Adrenal gland (tissue), 12 donors: ENCODE data around the gene EPHB2. TPM values are rescaled to one million over a fixed set of nuclear protein-coding genes. Genes with fewer than 3 reads are reported as not detected.

Source experiments
- DNase-seq, 7 donors: peaks; one replicate each; pipeline ENCODE4 v3.0.0-alpha.2; 2019 to 2020
- H3K27ac ChIP-seq, 5 donors: fragments of 200-600 bp; sonication (generic) in 4 of 5; 1 replicate in 3 of 5; 2 replicates in 2 of 5; pipeline versions ENCODE4 v1.5.1 to v1.8.0; 2016 to 2020; ENCODE audit warnings: mild to moderate bottlenecking in 1 of 5
- H3K27me3 ChIP-seq: fragments of 200-600 bp; 2 replicates; pipeline ENCODE4 v1.8.0; 2021
- H3K36me3 ChIP-seq, 2 donors: fragments of 200-600 bp; replicated peaks in 1 of 2; 1 replicate in 1 of 2; 2 replicates in 1 of 2; pipeline versions ENCODE4 v1.5.1 to v1.8.0; 2018 to 2022
- H3K4me1 ChIP-seq, 2 donors: fragments of 200-600 bp; replicated peaks in 1 of 2; 1 replicate in 1 of 2; 2 replicates in 1 of 2; pipeline versions ENCODE4 v1.5.1 to v1.8.0; 2018 to 2021
- H3K4me3 ChIP-seq, 4 donors: fragments of 200-600 bp; sonication (generic) in 3 of 4; one replicate each; pipeline ENCODE4 v1.5.1; 2016 to 2018
- H3K9me3 ChIP-seq, 3 donors: fragments of 200-600 bp; sonication (generic) in 1 of 3; replicated peaks in 1 of 3; 1 replicate in 2 of 3; 2 replicates in 1 of 3; pipeline versions ENCODE4 v1.5.1 to v1.8.0; 2016 to 2021
- CTCF ChIP-seq, 6 experiments: fragments of 450-650 bp in 4 of 6; fragments of 200-600 bp in 2 of 6; sonication (generic) in 1 of 6; IDR thresholded peaks; 1 replicate in 5 of 6; 2 replicates in 1 of 6; pipeline versions ENCODE4 v1.5.1 to v1.8.0; 2016 to 2021; ENCODE audit warnings: antibody characterized with exemption in 6 of 6, mild to moderate bottlenecking in 2 of 6, moderate library complexity in 1 of 6
- POLR2A ChIP-seq, 2 donors: fragments of 450-650 bp; IDR thresholded peaks; one replicate each; pipeline ENCODE4 v1.6.1; 2017; ENCODE audit warnings: antibody characterized with exemption in 2 of 2, mild to moderate bottlenecking in 2 of 2, moderate library complexity in 1 of 2
- WGBS, 4 donors: extraction: QIAGEN DNeasy Blood & Tissue Kit in 2 of 4; methylation state at CpG; one replicate each; pipeline versions ENCODE4 v1.1.5 to v1.1.7; 2013 to 2017; 5-methylcytosine and 5-hydroxymethylcytosine counted together
- intact Hi-C, 2 donors: fragments of 100-400 bp; cut with DNase I; formaldehyde crosslinking; loops; one replicate each; pipeline versions ENCODE4 v1.14.1 to v1.15.0; 2022 to 2023
- polyA plus RNA-seq, 3 donors: library from polyadenylated mRNA; stranded (reverse); fragments of 200-250 nt in 2 of 3; fragments of 350-450 nt in 1 of 3; fragmentation: Illumina TruSeq in 1 of 3; extraction: RNeasy Lipid Tissue Mini Kit (QIAGEN cat#74804) in 1 of 3; gene quantifications; one replicate each; pipeline ENCODE4 v1.2.3, GENCODE V29; 2013 to 2014
- total RNA-seq, 9 donors: library from RNA; depleted of rRNA in 4 of 9; stranded (reverse); fragments of >200 nt in 4 of 9; fragments of 120-200 nt in 1 of 9; fragmentation: NEBNext Ultra II Directional in 1 of 9; extraction: Animal tissue kit (Norgen Biotek cat#: 25700) in 1 of 9; gene quantifications; one replicate each; pipeline versions ENCODE4 v1.1.0 to v1.2.4, GENCODE V29; 2013 to 2023
- donor health status: healthy with polysubstance abuse.
- donor health status: Bipolar disorder and iron deficiency.
- donor health status: DM: yes; HTN: yes; CAD: no.
- donor health status: DM: no; HTN: no; CAD: no.
- donor health status: DM: no; HTN: no; CAD: no.
- donor health status: DM: yes; HTN: yes; CAD: no.

Gene EPHB2
- total and polyA plus RNA-seq, 12 donors, result 0.67 to 10.3 (median 3.1) TPM

GRCh38 chr1:22913421-22914141 lies 202.9 kb downstream of the EPHB2 start:
- Histone ChIP-seq H3K36me3 (no peaks in the 10 kb centered on the region), H3K27me3 (no peaks in the 10 kb centered on the region), H3K9me3 (no peaks in the 10 kb centered on the region), H3K4me1 (no peaks in the 10 kb centered on the region), H3K4me3 (no peak overlapping the region), H3K27ac (no peak overlapping the region)
- no peak for TF ChIP-seq CTCF (IDR thresholded peaks at IDR 0.05)
- WGBS, 4 donors, result 74 to 80% (median 80%) methylated on average over 23 to 24 of the region's 24 CpGs
- intact Hi-C loops, result no loop called here
- no peak for DNase-seq

GRCh38 chr1:22914156-22914555 lies 203.5 kb downstream of the EPHB2 start:
- intact Hi-C loops, result no loop called here

GRCh38 chr1:22914633-22915217 lies 204.1 kb downstream of the EPHB2 start:
- no peaks in the 10 kb centered on the region for H3K9me3 ChIP-seq
- WGBS, 4 donors, result 77 to 88% (median 83%) methylated on average over 7 to 8 of the region's 8 CpGs
- no peak overlapping the region for H3K27ac ChIP-seq
- no peak for DNase-seq
- no peak overlapping the region for H3K4me3 ChIP-seq
- H3K4me1 ChIP-seq, result no peaks in the 10 kb centered on the region
- no peaks in the 10 kb centered on the region for H3K36me3 ChIP-seq
- intact Hi-C loops, result no loop called here
- H3K27me3 ChIP-seq, result no peaks in the 10 kb centered on the region
- TF ChIP-seq POLR2A (IDR thresholded peaks at IDR 0.05) (no peak), CTCF (IDR thresholded peaks at IDR 0.05) (no peak)

More at GRCh38 chr1:22914156-22914555, 203.5 kb downstream of the EPHB2 start:
- H3K27me3 ChIP-seq, result no peaks in the 10 kb centered on the region
- no peak for DNase-seq
- no peaks in the 10 kb centered on the region for H3K9me3 ChIP-seq
- no peaks in the 10 kb centered on the region for H3K36me3 ChIP-seq
- H3K27ac ChIP-seq, result no peak overlapping the region
- no peaks in the 10 kb centered on the region for H3K4me1 ChIP-seq
- no peak for TF ChIP-seq CTCF (IDR thresholded peaks at IDR 0.05)
- TF ChIP-seq POLR2A (IDR thresholded peaks at IDR 0.05), result no peak
- H3K4me3 ChIP-seq, result no peak overlapping the region
- WGBS, 4 donors, result 82 to 94% (median 92%) methylated on average over 10 of the region's 10 CpGs

- TF ChIP-seq POLR2A (IDR thresholded peaks at IDR 0.05) (no peak), CTCF (IDR thresholded peaks at IDR 0.05) (no peak)
- Histone ChIP-seq H3K27me3 (no peaks in the 10 kb centered on the region), H3K27ac (no peak overlapping the region), H3K9me3 (no peaks in the 10 kb centered on the region), H3K4me1 (no peaks in the 10 kb centered on the region), H3K36me3 (no peaks in the 10 kb centered on the region), H3K4me3 (no peak overlapping the region)
- intact Hi-C loops, result no loop called here
- DNase-seq, result no peak
- WGBS, 4 donors, result 69 to 91% (median 77%) methylated on average over 5 to 7 of the region's 7 CpGs
These were observed 204.6 kb downstream of the EPHB2 start for GRCh38 chr1:22915231-22915630.
